ENCODE measurements around the gene FAM161B.

Gene FAM161B

GRCh38 chr14:73961192-73961591 is 11.3 kb upstream of the FAM161B start:
- peaks cover 60% of the 10 kb centered on the region for H3K36me3 ChIP-seq (ENCODE audit: control insufficient read depth, low read length)
- no peaks in the 10 kb centered on the region for H3K9me3 ChIP-seq (ENCODE audit: control insufficient read depth, insufficient read depth, low read length)
- no peak overlapping the region for H3K27ac ChIP-seq (ENCODE audit: low read depth, low read length)
- H3K4me1 ChIP-seq (ENCODE audit: control insufficient read depth, low read length): no peaks in the 10 kb centered on the region
- H3K9me2 ChIP-seq (replicated peaks; ENCODE audit: control insufficient read depth, low read length): no peaks in the 10 kb centered on the region
- H4K20me1 ChIP-seq (ENCODE audit: control insufficient read depth, insufficient read depth, low read depth, low read length): no peaks in the 10 kb centered on the region
- no peak overlapping the region for H3K4me2 ChIP-seq (ENCODE audit: low read length)
- no peaks in the 10 kb centered on the region for H3K79me2 ChIP-seq (ENCODE audit: control insufficient read depth, low read length)
- no peak overlapping the region for H3K4me3 ChIP-seq (ENCODE audit: low read length)
- H3F3A ChIP-seq (ENCODE audit: control insufficient read depth, insufficient read depth): 0 out of 2 replicates have a peak, but pooled peaks cover 6% of the 10 kb centered on the region
- H3K27me3 ChIP-seq (ENCODE audit: control insufficient read depth, low read length): no peaks in the 10 kb centered on the region
- no peak for TF ChIP-seq EZH2phosphoT487 (IDR thresholded peaks at IDR 0.05; ENCODE audit: borderline replicate concordance, low read length)
- TF ChIP-seq, protein P1, sequence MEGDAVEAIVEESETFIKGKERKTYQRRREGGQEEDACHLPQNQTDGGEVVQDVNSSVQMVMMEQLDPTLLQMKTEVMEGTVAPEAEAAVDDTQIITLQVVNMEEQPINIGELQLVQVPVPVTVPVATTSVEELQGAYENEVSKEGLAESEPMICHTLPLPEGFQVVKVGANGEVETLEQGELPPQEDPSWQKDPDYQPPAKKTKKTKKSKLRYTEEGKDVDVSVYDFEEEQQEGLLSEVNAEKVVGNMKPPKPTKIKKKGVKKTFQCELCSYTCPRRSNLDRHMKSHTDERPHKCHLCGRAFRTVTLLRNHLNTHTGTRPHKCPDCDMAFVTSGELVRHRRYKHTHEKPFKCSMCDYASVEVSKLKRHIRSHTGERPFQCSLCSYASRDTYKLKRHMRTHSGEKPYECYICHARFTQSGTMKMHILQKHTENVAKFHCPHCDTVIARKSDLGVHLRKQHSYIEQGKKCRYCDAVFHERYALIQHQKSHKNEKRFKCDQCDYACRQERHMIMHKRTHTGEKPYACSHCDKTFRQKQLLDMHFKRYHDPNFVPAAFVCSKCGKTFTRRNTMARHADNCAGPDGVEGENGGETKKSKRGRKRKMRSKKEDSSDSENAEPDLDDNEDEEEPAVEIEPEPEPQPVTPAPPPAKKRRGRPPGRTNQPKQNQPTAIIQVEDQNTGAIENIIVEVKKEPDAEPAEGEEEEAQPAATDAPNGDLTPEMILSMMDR (IDR thresholded peaks at IDR 0.05; ENCODE audit: low read depth, low read length, poor library complexity, severe bottlenecking): no peak

- H3K79me2 ChIP-seq (ENCODE audit: control insufficient read depth, low read length): no peaks in the 10 kb centered on the region
- no peaks in the 10 kb centered on the region for H3K9me2 ChIP-seq (replicated peaks; ENCODE audit: control insufficient read depth, low read length)
- H3K36me3 ChIP-seq (ENCODE audit: control insufficient read depth, low read length): peaks cover 69% of the 10 kb centered on the region
- H3K27ac ChIP-seq (ENCODE audit: low read depth, low read length): no peak overlapping the region
- H3K27me3 ChIP-seq (ENCODE audit: control insufficient read depth, low read length): no peaks in the 10 kb centered on the region
- TF ChIP-seq, protein P1 (IDR thresholded peaks at IDR 0.05; ENCODE audit: low read depth, low read length, poor library complexity, severe bottlenecking): no peak
- no peak for TF ChIP-seq EZH2phosphoT487 (IDR thresholded peaks at IDR 0.05; ENCODE audit: borderline replicate concordance, low read length)
- H3F3A ChIP-seq (ENCODE audit: control insufficient read depth, insufficient read depth): 0 out of 2 replicates have a peak, but pooled peaks cover 6% of the 10 kb centered on the region
- H3K9me3 ChIP-seq (ENCODE audit: control insufficient read depth, insufficient read depth, low read length): no peaks in the 10 kb centered on the region
- H3K4me1 ChIP-seq (ENCODE audit: control insufficient read depth, low read length): no peaks in the 10 kb centered on the region
- no peaks in the 10 kb centered on the region for H4K20me1 ChIP-seq (ENCODE audit: control insufficient read depth, insufficient read depth, low read depth, low read length)
- no peak overlapping the region for H3K4me2 ChIP-seq (ENCODE audit: low read length)
- H3K4me3 ChIP-seq (ENCODE audit: low read length): no peak overlapping the region
Observed at GRCh38 chr14:73958591-73958990, 8.7 kb upstream of the FAM161B start.

- Histone ChIP-seq H4K20me1 (ENCODE audit: control insufficient read depth, insufficient read depth, low read depth, low read length) (no peaks in the 10 kb centered on the region), H3K79me2 (ENCODE audit: control insufficient read depth, low read length) (peaks cover 7% of the 10 kb centered on the region), H3K4me2 (ENCODE audit: low read length) (no peak overlapping the region), H3K27me3 (ENCODE audit: control insufficient read depth, low read length) (no peaks in the 10 kb centered on the region), H3K9me2 (replicated peaks; ENCODE audit: control insufficient read depth, low read length) (no peaks in the 10 kb centered on the region), H3F3A (ENCODE audit: control insufficient read depth, insufficient read depth) (no peaks in the 10 kb centered on the region), H3K9me3 (ENCODE audit: control insufficient read depth, insufficient read depth, low read length) (no peaks in the 10 kb centered on the region), H3K4me3 (ENCODE audit: low read length) (no peak overlapping the region), H3K4me1 (ENCODE audit: control insufficient read depth, low read length) (peaks cover 5% of the 10 kb centered on the region), H3K27ac (ENCODE audit: low read depth, low read length) (no peak overlapping the region), H3K36me3 (ENCODE audit: control insufficient read depth, low read length) (peaks cover 51% of the 10 kb centered on the region)
- TF ChIP-seq, protein P1 (IDR thresholded peaks at IDR 0.05; ENCODE audit: low read depth, low read length, poor library complexity, severe bottlenecking): no peak
- no peak for TF ChIP-seq EZH2phosphoT487 (IDR thresholded peaks at IDR 0.05; ENCODE audit: borderline replicate concordance, low read length)
Observed at GRCh38 chr14:73955674-73956073, 5.8 kb upstream of the FAM161B start.

Data from DOHH2 (cell line).